ENCODE measurements around the gene PGM5. TPM values are rescaled to one million over a fixed set of nuclear protein-coding genes. Genes with fewer than 3 reads are reported as not detected.

Gene PGM5
- total and polyA plus RNA-seq, 2 of the 8 experiments (the other 6 are each of a cell fraction or from before 2014, with no cell fraction given), result not detected

DNA sequence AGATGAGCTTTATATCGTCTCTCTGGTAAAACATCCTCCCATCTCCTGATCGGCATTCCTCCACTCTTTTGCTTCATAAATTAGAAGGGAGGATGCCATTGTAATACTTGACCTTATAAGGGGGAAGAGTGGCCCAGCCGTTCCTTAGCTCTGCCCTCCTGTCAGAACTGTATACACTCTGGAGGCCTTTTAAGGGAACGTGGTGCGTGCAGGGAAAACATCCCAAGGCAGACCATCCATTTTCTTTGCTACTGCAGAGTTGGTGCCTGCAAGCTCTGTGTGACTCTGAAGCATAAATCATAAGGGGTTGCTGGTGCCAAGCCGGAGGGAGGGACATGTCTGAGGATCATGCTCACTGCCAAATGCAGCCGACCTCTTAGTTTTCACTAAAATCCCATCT lies 90.4 kb downstream of the PGM5 start:
- no peak overlapping the region for H3K4me3 ChIP-seq (ENCODE audit: extremely low read depth in 1 of 4, insufficient read depth in 2 of 4, low read depth in 3 of 4, low read length in 4 of 4)
- no peak overlapping the region for H2BK12ac ChIP-seq (ENCODE audit: low read depth, low read length)
- CTCF ChIA-PET (ENCODE audit: partially characterized antibody), result interaction anchor here (0.6 kb wide), 1 partner anchor 35 kb away, joined by 3 read pairs; no protein-coding TSS in a partner anchor
- H3K23ac ChIP-seq (ENCODE audit: insufficient read length), result no peak overlapping the region
- WGBS, 2 experiments (ENCODE audit: extremely low coverage in 1 of 2, insufficient coverage in 1 of 2, insufficient read length in 1 of 2, insufficient replicate concordance in 2 of 2, low coverage in 1 of 2, low lambda C conversion rate in 2 of 2, missing lambda C conversion rate in 1 of 2), result 79% methylated on average over 7 of the region's 7 CpGs; no CpG with 5 or more reads in 1 of the 2 experiments
- no peak overlapping the region for H3K9ac ChIP-seq (replicated peaks in 1 of 4; ENCODE audit: extremely low read depth in 1 of 4, low read depth in 3 of 4, low read length in 3 of 4)
- H2BK20ac ChIP-seq (ENCODE audit: low read length), result no peak overlapping the region
- no peak overlapping the region for H3K27ac ChIP-seq (ENCODE audit: low read depth, low read length)
- no peak overlapping the region for H4K5ac ChIP-seq (ENCODE audit: insufficient read length, low read depth, low read length)
- H4K91ac ChIP-seq (replicated peaks; ENCODE audit: insufficient read length, low read length), result no peak overlapping the region
- H2BK5ac ChIP-seq (ENCODE audit: low read depth, low read length), result no peak overlapping the region
- H3K36me3 ChIP-seq (ENCODE audit: control insufficient read depth in 2 of 4, insufficient read depth in 4 of 4, low read length in 3 of 4), result no peaks in the 10 kb centered on the region
- no peaks in the 10 kb centered on the region for H4K20me1 ChIP-seq (replicated peaks in 1 of 2; ENCODE audit: control insufficient read depth in 1 of 2, insufficient read depth in 2 of 2, low read length in 2 of 2)
- H2AFZ ChIP-seq (ENCODE audit: low read length), result no peak overlapping the region
- H3K14ac ChIP-seq (ENCODE audit: insufficient read length), result no peak overlapping the region
- H3K4ac ChIP-seq (replicated peaks; ENCODE audit: insufficient read length, low read depth, low read length), result no peak overlapping the region
- H2BK120ac ChIP-seq (replicated peaks; ENCODE audit: low read depth, low read length), result no peak overlapping the region
- H3K4me1 ChIP-seq (replicated peaks in 1 of 4; ENCODE audit: control insufficient read depth in 3 of 4, insufficient read depth in 4 of 4, low read length in 3 of 4), result no peaks in the 10 kb centered on the region
- H3K23me2 ChIP-seq (ENCODE audit: low read depth, low read length), result no peaks in the 10 kb centered on the region; the same call in 1 of the 2 replicates
- no peaks in the 10 kb centered on the region for H3K9me3 ChIP-seq (ENCODE audit: insufficient read depth in 2 of 2, low read depth in 1 of 2, low read length in 1 of 2)
- H3K56ac ChIP-seq (replicated peaks; ENCODE audit: insufficient read length, low read depth, low read length), result no peak overlapping the region
- H4K8ac ChIP-seq (ENCODE audit: extremely low read depth, insufficient read depth, low read length), result no peak overlapping the region
- no peaks in the 10 kb centered on the region for H3K79me2 ChIP-seq (ENCODE audit: control insufficient read depth in 1 of 2, insufficient read depth in 2 of 2, low read length in 2 of 2)
- no peak overlapping the region for H2BK15ac ChIP-seq (ENCODE audit: low read length)
- TF ChIP-seq, protein P1, sequence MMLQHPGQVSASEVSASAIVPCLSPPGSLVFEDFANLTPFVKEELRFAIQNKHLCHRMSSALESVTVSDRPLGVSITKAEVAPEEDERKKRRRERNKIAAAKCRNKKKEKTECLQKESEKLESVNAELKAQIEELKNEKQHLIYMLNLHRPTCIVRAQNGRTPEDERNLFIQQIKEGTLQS (IDR thresholded peaks at IDR 0.05; ENCODE audit: insufficient read depth, low read depth, low read length), result no peak
- TF ChIP-seq BACH1 (IDR thresholded peaks at IDR 0.05; ENCODE audit: low read length) (no peak), SRF (IDR thresholded peaks at IDR 0.05; ENCODE audit: low read depth, low read length) (no peak)
- H3K18ac ChIP-seq (ENCODE audit: extremely low read depth, low read length), result no peak overlapping the region
- FAIRE-seq (no peak), DNase-seq (ENCODE audit: low read depth in 1 of 2, low spot score in 2 of 2) (no peak)
- no peak overlapping the region for H2AK5ac ChIP-seq (ENCODE audit: low read depth, low read length)
- no peak overlapping the region for H3K4me2 ChIP-seq (ENCODE audit: insufficient read depth in 1 of 2, low read depth in 2 of 2, low read length in 2 of 2)
- POLR2A ChIA-PET (ENCODE audit: partially characterized antibody), result interaction anchor here (0.6 kb wide), 1 partner anchor 9 kb away, joined by 3 read pairs; no protein-coding TSS in a partner anchor
- peaks cover 0 to 3% (median under 1%) of the 10 kb centered on the region in 4 experiments; a peak in 3 of 7 replicates for H3K27me3 ChIP-seq (replicated peaks in 1 of 4; ENCODE audit: control insufficient read depth in 3 of 4, extremely low read depth in 1 of 4, insufficient read depth in 3 of 4, low read length in 3 of 4)
- H3K79me1 ChIP-seq (ENCODE audit: low read depth, low read length), result no peaks in the 10 kb centered on the region
